ENCODE data around the gene TIRAP.

TIRAP gene

GRCh38 chr11:126281666-126282175 lies 1.2 kb upstream of the TIRAP start:
- ChIA-PET POLR2A (ENCODE audit: low non-redundant PET) (interaction anchor here (0.8 kb wide), 1 partner anchor 72 kb away, joined by 3 read pairs; no protein-coding TSS in a partner anchor), CTCF (interaction anchor here (0.6 kb wide), 1 partner anchor 1281 kb away, joined by 3 read pairs; no protein-coding TSS in a partner anchor)
- no peak for TF ChIP-seq CTCF (conservative IDR thresholded peaks at IDR 0.05; ENCODE audit: low read depth)
- no peak for DNase-seq (ENCODE audit: low spot score)
- peak overlapping the region; percentile 88 for H3K27ac ChIP-seq

- POLR2A ChIA-PET (ENCODE audit: low non-redundant PET) = interaction anchor here (0.8 kb wide), 1 partner anchor 71 kb away, joined by 3 read pairs; no protein-coding TSS in a partner anchor
- peak overlapping the region; percentile 88 for H3K27ac ChIP-seq
Measured at GRCh38 chr11:126282361-126282735, 545 bp upstream of the TIRAP start.

GRCh38 chr11:126284829-126285228 lies 1.9 kb downstream of the TIRAP start:
- CTCF ChIA-PET = interaction anchor here (0.7 kb wide), 1 partner anchor 158 kb away, joined by 3 read pairs; no protein-coding TSS in a partner anchor
- DNase-seq (ENCODE audit: low spot score) = peak; percentile 73
- no peak for TF ChIP-seq CTCF (conservative IDR thresholded peaks at IDR 0.05; ENCODE audit: low read depth)
- POLR2A ChIA-PET (ENCODE audit: low non-redundant PET) = no interaction called here
- peak overlapping the region; percentile 88 for H3K27ac ChIP-seq

More at GRCh38 chr11:126282361-126282735, 545 bp upstream of the TIRAP start:
- peak; percentile 4 for DNase-seq (ENCODE audit: low spot score)
- CTCF ChIA-PET = no interaction called here
- TF ChIP-seq CTCF (conservative IDR thresholded peaks at IDR 0.05; ENCODE audit: low read depth) = no peak

GRCh38 chr11:126288237-126288636 lies 5.3 kb downstream of the TIRAP start:
- no peak overlapping the region for H3K27ac ChIP-seq
- DNase-seq (ENCODE audit: low spot score) = no peak
- ChIA-PET POLR2A (ENCODE audit: low non-redundant PET) (no interaction called here), CTCF (no interaction called here)
- TF ChIP-seq CTCF (conservative IDR thresholded peaks at IDR 0.05; ENCODE audit: low read depth) = no peak

- DNase-seq (ENCODE audit: low spot score) = no peak
- POLR2A ChIA-PET (ENCODE audit: low non-redundant PET) = no interaction called here
- CTCF ChIA-PET = no interaction called here
- no peak for TF ChIP-seq CTCF (conservative IDR thresholded peaks at IDR 0.05; ENCODE audit: low read depth)
- no peak overlapping the region for H3K27ac ChIP-seq
Measured at GRCh38 chr11:126290887-126291286, 8.0 kb downstream of the TIRAP start.

- no peak for DNase-seq (ENCODE audit: low spot score)
- no peak overlapping the region for H3K27ac ChIP-seq
- POLR2A ChIA-PET (ENCODE audit: low non-redundant PET) = no interaction called here
- CTCF ChIA-PET = no interaction called here
- no peak for TF ChIP-seq CTCF (conservative IDR thresholded peaks at IDR 0.05; ENCODE audit: low read depth)
Measured at GRCh38 chr11:126293726-126294125, 10.8 kb downstream of the TIRAP start.
